ENCODE results near the gene RRAS.
"Not testable (repeated sequence)": the region's sequence is repeated elsewhere in the genome, so short reads cannot be mapped to it uniquely, and the experiment has no call there.

Gene RRAS

DNA sequence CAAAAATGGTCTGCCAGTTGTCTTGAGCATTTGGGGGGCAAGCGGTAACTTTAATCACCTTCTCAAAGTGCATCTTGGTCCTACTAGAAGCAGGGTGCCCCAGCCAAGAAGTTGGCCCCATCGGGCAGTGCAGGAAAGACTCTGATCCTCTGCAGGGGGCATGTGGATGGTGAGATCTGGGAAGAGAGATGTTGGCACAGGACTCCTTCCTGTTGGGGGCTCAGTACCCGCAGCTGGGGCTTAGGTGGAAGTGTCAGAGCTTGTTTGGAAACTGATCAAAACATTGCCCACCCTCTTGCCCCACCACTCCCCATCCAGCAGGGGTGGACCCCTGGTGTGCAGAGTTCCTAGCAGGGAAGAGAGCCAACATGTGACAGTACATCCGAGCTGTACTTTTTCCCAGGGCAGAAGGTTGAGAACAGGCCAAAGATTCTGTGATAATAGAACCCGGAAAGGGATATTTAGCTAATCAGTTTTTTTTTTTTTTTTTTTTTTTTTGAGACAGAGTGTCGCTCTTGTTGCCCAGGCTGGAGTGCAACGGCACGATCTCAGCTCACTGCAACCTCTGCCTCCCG lies 8.8 kb downstream of the RRAS start:
- no peak for DNase-seq (ENCODE audit: low read depth)

- DNase-seq (ENCODE audit: low read depth): no peak
Measured at GRCh38 chr19:49629659-49630058, 10.3 kb downstream of the RRAS start.

DNA sequence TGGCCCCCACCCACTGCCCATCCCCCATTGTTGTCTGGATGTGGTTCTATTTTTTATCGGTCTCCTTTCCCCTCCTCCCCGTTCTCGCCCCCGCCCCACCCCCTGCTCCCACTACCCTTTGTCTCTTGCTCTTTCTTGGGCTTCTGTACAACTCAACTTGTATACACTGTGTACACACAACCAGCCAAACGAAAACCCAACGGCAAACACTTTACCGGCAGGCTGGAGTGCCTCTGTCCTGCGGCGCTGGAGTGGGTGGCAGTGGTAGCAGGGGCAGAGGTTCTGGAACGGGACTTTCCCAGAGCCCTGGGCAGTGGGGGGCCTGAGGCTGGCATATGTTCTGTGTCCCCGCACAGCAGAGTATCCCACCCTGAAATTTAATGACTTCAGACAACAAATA lies 13.7 kb downstream of the RRAS start:
- no peak for DNase-seq (ENCODE audit: low read depth)

DNA sequence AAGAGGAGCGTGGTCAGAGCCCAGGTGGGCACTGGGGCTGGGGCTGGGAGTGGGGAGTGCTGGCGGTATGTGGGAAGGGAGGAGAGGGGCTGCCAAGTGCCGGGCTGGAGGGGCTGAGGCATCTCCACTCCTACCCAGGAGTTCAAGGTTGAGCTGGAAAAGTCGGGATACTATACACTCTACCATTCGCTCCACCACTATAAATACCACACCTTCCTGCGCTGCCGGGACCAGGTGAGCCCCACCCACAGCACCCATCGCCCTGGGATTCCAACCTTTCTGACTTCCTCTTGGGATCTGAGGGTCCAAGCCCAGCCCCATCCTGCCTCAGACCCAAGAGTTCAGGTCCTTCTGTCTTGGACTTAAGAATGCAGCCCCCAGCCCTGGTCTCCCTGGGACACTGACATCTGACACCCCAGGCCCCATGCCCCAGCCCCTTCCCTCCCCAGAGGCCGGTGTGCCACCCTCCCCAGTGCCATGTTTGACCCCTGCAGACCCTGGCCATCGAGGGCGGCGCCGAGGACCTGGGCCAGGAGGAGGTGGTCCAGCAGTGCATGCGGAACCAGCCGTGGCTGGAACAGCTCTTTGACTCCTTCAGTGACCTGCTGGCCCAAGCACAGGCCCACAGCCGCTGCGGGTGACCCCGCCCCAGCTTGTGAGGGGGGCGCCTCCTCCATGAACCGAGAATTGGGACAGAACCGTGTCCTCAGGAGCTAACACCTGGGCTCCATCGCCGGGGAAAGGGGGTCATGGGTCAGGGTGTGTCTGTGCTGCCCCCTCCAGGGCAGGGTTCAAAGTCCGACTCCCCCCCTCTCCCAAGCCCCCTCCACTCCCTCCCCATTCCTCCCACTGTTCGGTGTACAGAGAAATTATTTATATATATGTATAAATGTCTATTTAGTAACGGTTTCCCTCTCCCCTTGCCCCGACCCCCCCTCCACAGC lies 14.7 kb downstream of the RRAS start:
- no peak for DNase-seq (ENCODE audit: low read depth)

- not testable (repeated sequence) for DNase-seq (ENCODE audit: low read depth)
Measured at GRCh38 chr19:49617860-49618259, 22.1 kb downstream of the RRAS start.

- DNase-seq (ENCODE audit: low read depth): no peak
Measured at GRCh38 chr19:49616945-49617344, 23.0 kb downstream of the RRAS start.

DNA sequence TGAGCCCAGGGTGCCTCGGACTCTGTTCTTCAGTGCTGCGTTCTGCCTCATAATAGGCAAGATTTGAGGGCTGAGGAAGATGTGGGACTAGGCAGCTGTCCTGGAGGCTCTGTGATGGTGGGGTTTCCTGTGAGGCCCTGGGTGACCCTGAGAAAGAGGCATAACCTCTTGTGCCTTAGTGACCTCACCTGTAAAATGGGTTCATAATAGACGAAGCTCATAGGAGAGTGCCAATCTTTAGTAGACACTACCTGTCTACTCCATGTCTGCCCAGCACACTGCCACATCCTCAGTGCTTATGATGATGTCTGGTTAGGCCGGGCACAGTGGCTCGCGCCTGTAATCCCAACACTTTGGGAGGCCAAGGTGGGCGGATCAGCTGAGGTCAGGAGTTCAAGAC lies 23.4 kb downstream of the RRAS start:
- no peak for DNase-seq (ENCODE audit: low read depth)

DNA sequence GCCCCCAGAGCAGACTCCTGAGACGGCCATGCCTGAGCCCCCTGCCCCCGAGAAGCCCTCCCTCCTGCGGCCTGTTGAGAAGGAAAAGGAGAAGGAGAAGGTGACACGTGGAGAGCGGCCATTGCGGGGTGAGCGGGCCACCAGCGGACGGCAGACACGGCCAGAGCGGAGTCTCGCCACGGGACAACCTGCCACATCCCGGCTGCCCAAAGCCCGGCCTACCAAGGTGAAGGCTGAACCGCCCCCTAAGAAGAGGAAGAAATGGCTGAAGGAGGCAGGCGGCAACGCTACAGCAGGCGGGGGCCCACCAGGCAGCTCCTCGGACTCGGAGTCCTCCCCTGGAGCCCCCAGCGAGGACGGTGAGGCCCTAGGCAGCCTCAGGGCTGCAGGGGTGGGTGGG lies 24.1 kb downstream of the RRAS start:
- DNase-seq (ENCODE audit: low read depth): no peak

- DNase-seq (ENCODE audit: low read depth): peak; percentile 79
Measured at GRCh38 chr19:49614096-49614833, 25.7 kb downstream of the RRAS start.

DNA sequence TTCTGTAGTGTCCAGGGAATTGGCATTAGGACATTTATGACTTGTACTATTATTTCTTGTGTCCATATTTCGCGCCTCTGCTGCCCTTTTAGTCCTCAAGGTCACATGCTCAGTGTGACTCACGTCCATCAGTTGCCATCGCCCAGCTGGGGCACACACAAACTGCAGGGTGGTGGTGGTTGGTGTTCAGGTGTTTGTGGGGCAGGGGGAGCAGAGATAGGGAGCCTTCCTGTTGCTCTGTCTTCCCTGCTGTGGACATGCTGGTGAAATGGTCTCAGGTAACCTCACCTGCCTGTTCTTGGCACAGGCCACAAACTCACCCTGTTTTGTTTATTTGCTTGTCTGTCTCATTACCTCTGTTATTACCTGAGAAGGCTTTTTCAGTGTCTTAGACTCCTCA lies 26.6 kb downstream of the RRAS start:
- peak; percentile 41 for DNase-seq (ENCODE audit: low read depth)

DNA sequence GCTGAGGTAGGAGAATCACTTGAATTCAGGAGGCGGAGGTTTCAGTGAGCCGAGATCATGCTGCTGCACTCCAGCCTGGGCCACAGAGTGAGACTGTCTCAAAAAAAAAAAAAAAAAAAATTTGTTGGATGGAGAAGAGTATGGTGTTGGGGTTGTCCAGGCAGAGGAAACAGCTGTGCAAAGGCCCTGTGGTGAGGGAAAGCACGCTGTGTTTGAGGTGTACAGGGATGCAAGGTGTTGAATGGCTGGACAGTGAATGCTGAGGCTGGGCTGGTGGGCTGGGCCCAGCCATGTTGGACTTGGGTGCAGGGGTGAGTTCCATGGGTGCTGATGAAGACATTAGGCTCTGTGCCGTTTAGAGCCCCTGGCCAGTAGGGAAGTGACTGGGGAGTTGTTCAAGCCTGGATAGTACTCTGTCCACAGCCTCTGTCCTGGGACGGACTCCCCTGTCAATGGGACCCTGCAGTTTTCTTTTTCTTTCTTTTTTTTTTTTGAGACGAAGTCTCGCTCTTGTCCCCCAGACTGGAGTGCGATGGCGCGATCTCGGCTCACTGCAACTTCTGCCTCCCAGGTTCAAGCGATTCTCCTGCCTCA lies 30.3 kb downstream of the RRAS start:
- no peak for DNase-seq (ENCODE audit: low read depth)

GRCh38 chr19:49605605-49606004 lies 34.3 kb downstream of the RRAS start:
- DNase-seq (ENCODE audit: low read depth): no peak

- DNase-seq (ENCODE audit: low read depth): no peak
Measured at GRCh38 chr19:49602806-49603205, 37.1 kb downstream of the RRAS start.

GRCh38 chr19:49601482-49602038 lies 38.4 kb downstream of the RRAS start:
- no peak for DNase-seq (ENCODE audit: low read depth)

DNA sequence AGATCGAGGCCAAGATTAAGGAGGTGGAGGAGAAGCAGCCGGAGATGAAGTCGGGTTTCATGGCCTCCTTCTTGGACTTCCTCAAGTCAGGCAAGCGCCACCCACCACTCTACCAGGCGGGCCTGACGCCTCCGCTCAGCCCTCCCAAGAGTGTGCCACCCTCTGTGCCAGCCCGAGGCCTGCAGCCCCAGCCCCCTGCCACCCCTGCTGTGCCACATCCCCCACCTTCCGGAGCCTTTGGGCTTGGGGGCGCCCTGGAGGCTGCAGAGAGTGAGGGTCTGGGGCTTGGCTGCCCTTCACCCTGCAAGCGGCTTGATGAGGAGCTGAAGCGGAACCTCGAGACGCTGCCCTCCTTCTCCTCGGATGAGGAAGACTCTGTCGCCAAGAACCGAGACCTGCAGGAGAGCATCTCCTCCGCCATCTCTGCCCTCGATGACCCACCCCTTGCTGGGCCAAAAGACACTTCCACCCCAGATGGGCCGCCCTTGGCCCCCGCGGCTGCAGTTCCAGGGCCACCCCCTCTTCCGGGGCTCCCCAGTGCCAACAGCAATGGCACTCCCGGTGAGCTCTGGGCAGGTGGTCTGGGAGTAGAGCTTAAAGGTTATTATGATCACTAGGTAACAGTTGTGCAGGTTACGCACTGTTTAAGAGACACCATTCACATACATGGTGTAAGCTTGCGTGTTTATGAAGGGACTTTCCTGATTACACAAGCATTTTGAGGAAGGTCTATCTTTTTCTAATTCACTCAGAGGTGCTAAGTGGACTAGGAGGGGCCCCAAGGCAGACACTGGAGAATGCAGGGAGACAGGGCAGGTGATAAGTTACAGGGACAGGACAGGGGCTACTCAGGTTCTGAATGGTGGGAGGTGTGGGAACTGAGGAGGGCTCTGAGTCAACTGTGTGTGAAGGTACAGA lies 40.3 kb downstream of the RRAS start:
- DNase-seq (ENCODE audit: low read depth): no peak

DNA sequence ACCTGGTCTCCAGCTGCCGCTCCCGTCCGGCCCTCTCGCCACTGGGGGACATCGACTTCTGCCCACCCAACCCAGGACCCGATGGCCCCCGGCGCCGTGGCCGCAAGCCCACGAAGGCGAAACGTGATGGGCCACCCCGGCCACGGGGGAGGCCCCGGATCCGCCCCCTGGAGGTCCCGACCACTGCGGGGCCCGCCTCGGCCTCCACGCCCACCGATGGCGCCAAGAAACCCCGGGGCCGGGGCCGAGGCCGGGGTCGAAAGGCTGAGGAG lies 42.3 kb downstream of the RRAS start:
- no peak for DNase-seq (ENCODE audit: low read depth)

GRCh38 chr19:49596954-49597702 lies 42.8 kb downstream of the RRAS start:
- no peak for DNase-seq (ENCODE audit: low read depth)

- DNase-seq (ENCODE audit: low read depth): no peak
Measured at GRCh38 chr19:49596407-49596806, 43.5 kb downstream of the RRAS start.

GRCh38 chr19:49595819-49596404 lies 44.0 kb downstream of the RRAS start:
- no peak for DNase-seq (ENCODE audit: low read depth)

All from HS-27A (cell line).